Prostate gland (tissue), 2 donors: Measurements from ENCODE around the gene ARL8B. TPM values are rescaled to one million over a fixed set of nuclear protein-coding genes. Genes with fewer than 3 reads are reported as not detected.
"Not testable (repeated sequence)": the region's sequence is repeated elsewhere in the genome, so short reads cannot be mapped to it uniquely, and the experiment has no call there.

Experiments
- DNase-seq: peaks from one replicate; pipeline ENCODE4 v3.0.0-alpha.2; 2019; ENCODE audit warnings: low spot score
- H3K27ac ChIP-seq, 2 donors: fragments of 200-600 bp; sonication (generic); 2 replicates each; pipeline ENCODE4 v1.5.1; 2017 to 2019
- H3K27me3 ChIP-seq: fragments of 200-600 bp; sonication (generic); replicated peaks from 2 replicates; pipeline ENCODE4 v1.5.1; 2019; ENCODE audit not compliant: insufficient read depth
- H3K36me3 ChIP-seq, 2 donors: fragments of 200-600 bp; sonication (generic); 1 replicate in 1 of 2; 2 replicates in 1 of 2; pipeline versions ENCODE4 v1.5.1 to v1.8.1; 2017 to 2019
- H3K4me1 ChIP-seq: fragments of 200-600 bp; sonication (generic); replicated peaks from 2 replicates; pipeline ENCODE4 v1.5.1; 2019
- H3K4me3 ChIP-seq, 2 donors: fragments of 200-600 bp; sonication (generic); 2 replicates each; pipeline ENCODE4 v1.5.1; 2017 to 2019
- H3K9me3 ChIP-seq: fragments of 200-600 bp; sonication (generic); 2 replicates; pipeline ENCODE4 v1.5.1; 2017
- POLR2A ChIP-seq: fragments of 450-650 bp; IDR thresholded peaks from one replicate; pipeline ENCODE4 v1.6.1; 2016; ENCODE audit warnings: antibody characterized with exemption, mild to moderate bottlenecking
- POLR2AphosphoS5 ChIP-seq: sonication (generic); formaldehyde crosslinking; IDR thresholded peaks from one replicate; pipeline ENCODE4 v1.6.1; 2017; ENCODE audit warnings: antibody characterized with exemption
- WGBS: methylation state at CpG from one replicate; pipeline ENCODE4 v1.1.5; 2018; 5-methylcytosine and 5-hydroxymethylcytosine counted together
- intact Hi-C: fragments of 100-400 bp; cut with DNase I; formaldehyde crosslinking; loops from one replicate; pipeline ENCODE4 v1.14.2; 2022
- total RNA-seq, 2 donors: library from RNA; depleted of rRNA; stranded (reverse); fragments of >200 nt; gene quantifications; one replicate each; pipeline ENCODE4 v1.1.0, GENCODE V29; 2016
- TF ChIP-seq, protein P1 (sequence below), 4 experiments: fragments of 200-600 bp in 2 of 4; fragments of 450-650 bp in 2 of 4; sonication (generic) in 2 of 4; IDR thresholded peaks; 1 replicate in 3 of 4; 2 replicates in 1 of 4; pipeline ENCODE4 v1.5.1; 2016 to 2019; ENCODE audit warnings: antibody characterized with exemption in 4 of 4, mild to moderate bottlenecking in 2 of 4, moderate library complexity in 2 of 4

The ARL8B gene
- total RNA-seq, 2 donors from 2014 or later, result 42.9 to 43.1 TPM

- intact Hi-C loops, result no loop called here
- H3K4me3 ChIP-seq, result no peak overlapping the region
- 83% methylated on average over 15 of the region's 15 CpGs for WGBS
- no peaks in the 10 kb centered on the region for H3K27me3 ChIP-seq
- H3K27ac ChIP-seq, result no peak overlapping the region
- TF ChIP-seq POLR2A (no peak), POLR2AphosphoS5 (no peak)
- H3K4me1 ChIP-seq, result no peaks in the 10 kb centered on the region
- no peak for DNase-seq
- no peaks in the 10 kb centered on the region for H3K36me3 ChIP-seq
- H3K9me3 ChIP-seq, result no peaks in the 10 kb centered on the region
These were observed 41.1 kb upstream of the ARL8B start for GRCh38 chr3:5080779-5081550.

GRCh38 chr3:5081973-5082788 is 39.9 kb upstream of the ARL8B start:
- H3K4me1 ChIP-seq, intact Hi-C loops, H3K9me3 ChIP-seq, H3K4me3 ChIP-seq, H3K36me3 ChIP-seq, H3K27me3 ChIP-seq, DNase-seq, H3K27ac ChIP-seq: not testable (repeated sequence)
- 83% methylated on average over 18 of the region's 18 CpGs for WGBS

DNA sequence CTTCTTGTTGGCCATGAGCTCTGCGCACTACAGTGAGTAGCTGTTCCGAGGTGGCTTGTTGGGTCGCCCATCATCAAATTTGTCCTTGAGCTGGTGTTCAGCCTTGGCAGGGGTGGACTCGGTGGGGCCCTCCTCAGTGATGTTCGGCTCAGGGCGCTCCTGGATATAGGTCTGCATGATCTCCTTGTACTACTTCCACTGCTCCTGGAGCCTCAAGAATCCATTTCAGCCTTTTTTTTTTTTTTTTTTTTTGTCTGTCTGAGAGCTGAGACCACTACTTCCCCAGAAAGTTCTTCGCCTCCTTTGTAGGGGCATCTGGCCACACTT is 39.3 kb upstream of the ARL8B start:
- H3K36me3 ChIP-seq, result no peaks in the 10 kb centered on the region
- no peak for DNase-seq
- no peaks in the 10 kb centered on the region for H3K4me1 ChIP-seq
- WGBS, result 95% methylated on average over 6 of the region's 7 CpGs
- H3K27me3 ChIP-seq, result no peaks in the 10 kb centered on the region
- intact Hi-C loops, result no loop called here
- no peaks in the 10 kb centered on the region for H3K9me3 ChIP-seq
- TF ChIP-seq POLR2A (no peak), POLR2AphosphoS5 (no peak)
- TF ChIP-seq, protein P1, sequence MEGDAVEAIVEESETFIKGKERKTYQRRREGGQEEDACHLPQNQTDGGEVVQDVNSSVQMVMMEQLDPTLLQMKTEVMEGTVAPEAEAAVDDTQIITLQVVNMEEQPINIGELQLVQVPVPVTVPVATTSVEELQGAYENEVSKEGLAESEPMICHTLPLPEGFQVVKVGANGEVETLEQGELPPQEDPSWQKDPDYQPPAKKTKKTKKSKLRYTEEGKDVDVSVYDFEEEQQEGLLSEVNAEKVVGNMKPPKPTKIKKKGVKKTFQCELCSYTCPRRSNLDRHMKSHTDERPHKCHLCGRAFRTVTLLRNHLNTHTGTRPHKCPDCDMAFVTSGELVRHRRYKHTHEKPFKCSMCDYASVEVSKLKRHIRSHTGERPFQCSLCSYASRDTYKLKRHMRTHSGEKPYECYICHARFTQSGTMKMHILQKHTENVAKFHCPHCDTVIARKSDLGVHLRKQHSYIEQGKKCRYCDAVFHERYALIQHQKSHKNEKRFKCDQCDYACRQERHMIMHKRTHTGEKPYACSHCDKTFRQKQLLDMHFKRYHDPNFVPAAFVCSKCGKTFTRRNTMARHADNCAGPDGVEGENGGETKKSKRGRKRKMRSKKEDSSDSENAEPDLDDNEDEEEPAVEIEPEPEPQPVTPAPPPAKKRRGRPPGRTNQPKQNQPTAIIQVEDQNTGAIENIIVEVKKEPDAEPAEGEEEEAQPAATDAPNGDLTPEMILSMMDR (IDR thresholded peaks at IDR 0.05), result no peak
- no peak overlapping the region for H3K27ac ChIP-seq
- no peak overlapping the region for H3K4me3 ChIP-seq

DNA sequence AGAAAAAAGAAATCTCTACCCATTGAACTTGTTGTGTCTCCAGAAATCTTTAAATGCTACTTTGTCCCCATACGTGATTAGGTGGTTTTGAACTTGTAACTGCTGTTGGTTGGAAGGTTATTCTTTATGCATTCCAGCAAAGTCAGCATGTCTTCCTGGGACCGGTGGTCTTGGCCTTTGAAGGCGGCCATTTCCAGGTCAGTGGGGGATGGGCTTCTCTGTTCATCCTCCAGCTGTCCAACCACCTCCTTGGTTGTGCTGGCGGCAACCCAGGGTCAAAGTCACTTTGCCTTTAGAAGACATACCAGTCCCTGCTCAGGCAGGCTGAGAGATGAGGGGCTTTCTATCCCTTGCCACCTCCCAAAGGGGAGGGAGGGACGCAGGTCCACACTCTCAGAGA is 37.9 kb upstream of the ARL8B start:
- Histone ChIP-seq H3K27me3 (no peaks in the 10 kb centered on the region), H3K36me3 (no peaks in the 10 kb centered on the region), H3K9me3 (no peaks in the 10 kb centered on the region), H3K4me1 (no peaks in the 10 kb centered on the region), H3K27ac (no peak overlapping the region), H3K4me3 (no peak overlapping the region)
- WGBS, result 90% methylated on average over 5 of the region's 5 CpGs
- DNase-seq, result no peak
- intact Hi-C loops, result no loop called here
- TF ChIP-seq POLR2A (no peak), POLR2AphosphoS5 (no peak)
- TF ChIP-seq, protein P1 (IDR thresholded peaks at IDR 0.05), result no peak

- H3K4me3 ChIP-seq, result no peak overlapping the region
- no peaks in the 10 kb centered on the region for H3K36me3 ChIP-seq
- no peak for DNase-seq
- H3K27me3 ChIP-seq, result no peaks in the 10 kb centered on the region
- H3K4me1 ChIP-seq, result no peaks in the 10 kb centered on the region
- H3K27ac ChIP-seq, result no peak overlapping the region
- TF ChIP-seq POLR2AphosphoS5 (no peak), POLR2A (no peak)
- TF ChIP-seq, protein P1 (IDR thresholded peaks at IDR 0.05), result no peak
- 95% methylated on average over 1 of the region's 1 CpG for WGBS
- intact Hi-C loops, result no loop called here
- no peaks in the 10 kb centered on the region for H3K9me3 ChIP-seq
These were observed 35.4 kb upstream of the ARL8B start for GRCh38 chr3:5086708-5087107.
